Ishikawa (cell line): ENCODE results near the gene MYL5.

Experiments used
- CEBPB ChIP-seq: IDR thresholded peaks from 2 replicates; pipeline ENCODE4 v1.6.1; 2012
- CREB1 ChIP-seq: IDR thresholded peaks from 2 replicates; pipeline ENCODE4 v1.6.1; 2012; ENCODE audit warnings: low read depth
- EGR1 ChIP-seq: IDR thresholded peaks from 2 replicates; pipeline ENCODE4 v1.6.1; 2012
- EP300 ChIP-seq: IDR thresholded peaks from 2 replicates; pipeline ENCODE4 v1.6.1; 2012; ENCODE audit warnings: borderline replicate concordance
- FOXM1 ChIP-seq: IDR thresholded peaks from 2 replicates; pipeline ENCODE4 v1.6.1; 2012; ENCODE audit warnings: low read depth, borderline replicate concordance
- NFIC ChIP-seq: IDR thresholded peaks from 2 replicates; pipeline ENCODE4 v1.6.1; 2012
- RAD21 ChIP-seq: IDR thresholded peaks from 2 replicates; pipeline ENCODE4 v1.6.1; 2012; ENCODE audit warnings: low read depth
- TAF1 ChIP-seq: IDR thresholded peaks from 2 replicates; pipeline ENCODE4 v1.6.1; 2012; ENCODE audit warnings: low read depth, mild to moderate bottlenecking
- TCF12 ChIP-seq: IDR thresholded peaks from 2 replicates; pipeline ENCODE4 v1.6.1; 2012; ENCODE audit warnings: low read depth
- TEAD4 ChIP-seq: IDR thresholded peaks from 2 replicates; pipeline ENCODE4 v1.6.1; 2012
- USF1 ChIP-seq: IDR thresholded peaks from 2 replicates; pipeline ENCODE4 v1.6.1; 2012
- YY1 ChIP-seq: IDR thresholded peaks from 2 replicates; pipeline ENCODE4 v1.6.1; 2012; ENCODE audit warnings: low read depth
- ZBTB7A ChIP-seq: IDR thresholded peaks from 2 replicates; pipeline ENCODE4 v1.6.1; 2012; ENCODE audit warnings: low read depth
- TF ChIP-seq, protein P1 (sequence below): IDR thresholded peaks from 2 replicates; pipeline ENCODE4 v1.6.1; 2012; ENCODE audit warnings: low read depth, mild to moderate bottlenecking
- TF ChIP-seq, protein P2 (sequence below): IDR thresholded peaks from 2 replicates; pipeline ENCODE4 v1.6.1; 2012

MYL5 gene

DNA sequence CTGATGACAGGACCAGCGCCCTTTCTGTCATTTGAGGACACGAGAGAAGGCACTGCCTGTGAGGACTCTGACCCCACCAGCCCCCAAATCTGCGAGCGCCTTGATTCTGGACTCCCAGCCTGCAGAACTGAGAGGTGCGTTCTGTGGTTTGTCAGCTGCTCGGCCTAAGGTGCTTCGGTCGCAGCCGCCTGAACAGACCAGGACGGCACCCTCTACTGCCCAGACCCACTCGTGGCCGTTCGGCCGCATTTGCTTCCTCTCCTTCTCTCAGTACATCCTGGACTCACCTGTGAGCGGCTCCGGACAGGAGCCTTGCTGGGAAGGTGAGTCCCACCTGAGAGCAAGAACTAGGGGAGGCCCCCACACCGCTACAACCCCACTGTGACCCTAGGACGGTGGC is 39.7 kb downstream of the MYL5 start:
- TF ChIP-seq FOXM1 (no peak), EP300 (no peak), YY1 (no peak), USF1 (no peak), TAF1 (no peak), TCF12 (no peak), TEAD4 (no peak), CEBPB (no peak), ZBTB7A (no peak), RAD21 (no peak), CREB1 (no peak), EGR1 (no peak)
- TF ChIP-seq, protein P1, sequence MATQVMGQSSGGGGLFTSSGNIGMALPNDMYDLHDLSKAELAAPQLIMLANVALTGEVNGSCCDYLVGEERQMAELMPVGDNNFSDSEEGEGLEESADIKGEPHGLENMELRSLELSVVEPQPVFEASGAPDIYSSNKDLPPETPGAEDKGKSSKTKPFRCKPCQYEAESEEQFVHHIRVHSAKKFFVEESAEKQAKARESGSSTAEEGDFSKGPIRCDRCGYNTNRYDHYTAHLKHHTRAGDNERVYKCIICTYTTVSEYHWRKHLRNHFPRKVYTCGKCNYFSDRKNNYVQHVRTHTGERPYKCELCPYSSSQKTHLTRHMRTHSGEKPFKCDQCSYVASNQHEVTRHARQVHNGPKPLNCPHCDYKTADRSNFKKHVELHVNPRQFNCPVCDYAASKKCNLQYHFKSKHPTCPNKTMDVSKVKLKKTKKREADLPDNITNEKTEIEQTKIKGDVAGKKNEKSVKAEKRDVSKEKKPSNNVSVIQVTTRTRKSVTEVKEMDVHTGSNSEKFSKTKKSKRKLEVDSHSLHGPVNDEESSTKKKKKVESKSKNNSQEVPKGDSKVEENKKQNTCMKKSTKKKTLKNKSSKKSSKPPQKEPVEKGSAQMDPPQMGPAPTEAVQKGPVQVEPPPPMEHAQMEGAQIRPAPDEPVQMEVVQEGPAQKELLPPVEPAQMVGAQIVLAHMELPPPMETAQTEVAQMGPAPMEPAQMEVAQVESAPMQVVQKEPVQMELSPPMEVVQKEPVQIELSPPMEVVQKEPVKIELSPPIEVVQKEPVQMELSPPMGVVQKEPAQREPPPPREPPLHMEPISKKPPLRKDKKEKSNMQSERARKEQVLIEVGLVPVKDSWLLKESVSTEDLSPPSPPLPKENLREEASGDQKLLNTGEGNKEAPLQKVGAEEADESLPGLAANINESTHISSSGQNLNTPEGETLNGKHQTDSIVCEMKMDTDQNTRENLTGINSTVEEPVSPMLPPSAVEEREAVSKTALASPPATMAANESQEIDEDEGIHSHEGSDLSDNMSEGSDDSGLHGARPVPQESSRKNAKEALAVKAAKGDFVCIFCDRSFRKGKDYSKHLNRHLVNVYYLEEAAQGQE = no peak
- TF ChIP-seq, protein P2, sequence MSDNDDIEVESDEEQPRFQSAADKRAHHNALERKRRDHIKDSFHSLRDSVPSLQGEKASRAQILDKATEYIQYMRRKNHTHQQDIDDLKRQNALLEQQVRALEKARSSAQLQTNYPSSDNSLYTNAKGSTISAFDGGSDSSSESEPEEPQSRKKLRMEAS = no peak

GRCh38 chr4:717601-718320 is 43.4 kb downstream of the MYL5 start:
- no peak for TF ChIP-seq CEBPB
- no peak for TF ChIP-seq ZBTB7A
- TF ChIP-seq USF1 = no peak

- TF ChIP-seq CEBPB (no peak), TEAD4 (no peak)
These were observed 44.1 kb downstream of the MYL5 start for GRCh38 chr4:718460-718859.

- TF ChIP-seq, protein P2 = no peak
- TF ChIP-seq CEBPB = no peak
- no peak for TF ChIP-seq CREB1
- no peak for TF ChIP-seq ZBTB7A
- TF ChIP-seq, protein P1 = no peak
- no peak for TF ChIP-seq TAF1
- no peak for TF ChIP-seq EP300
- no peak for TF ChIP-seq NFIC
- TF ChIP-seq TCF12 = no peak
- no peak for TF ChIP-seq TEAD4
- TF ChIP-seq RAD21 = no peak
- no peak for TF ChIP-seq USF1
- no peak for TF ChIP-seq EGR1
- no peak for TF ChIP-seq YY1
- TF ChIP-seq FOXM1 = no peak
These were observed 45.9 kb downstream of the MYL5 start for GRCh38 chr4:720111-720860.

DNA sequence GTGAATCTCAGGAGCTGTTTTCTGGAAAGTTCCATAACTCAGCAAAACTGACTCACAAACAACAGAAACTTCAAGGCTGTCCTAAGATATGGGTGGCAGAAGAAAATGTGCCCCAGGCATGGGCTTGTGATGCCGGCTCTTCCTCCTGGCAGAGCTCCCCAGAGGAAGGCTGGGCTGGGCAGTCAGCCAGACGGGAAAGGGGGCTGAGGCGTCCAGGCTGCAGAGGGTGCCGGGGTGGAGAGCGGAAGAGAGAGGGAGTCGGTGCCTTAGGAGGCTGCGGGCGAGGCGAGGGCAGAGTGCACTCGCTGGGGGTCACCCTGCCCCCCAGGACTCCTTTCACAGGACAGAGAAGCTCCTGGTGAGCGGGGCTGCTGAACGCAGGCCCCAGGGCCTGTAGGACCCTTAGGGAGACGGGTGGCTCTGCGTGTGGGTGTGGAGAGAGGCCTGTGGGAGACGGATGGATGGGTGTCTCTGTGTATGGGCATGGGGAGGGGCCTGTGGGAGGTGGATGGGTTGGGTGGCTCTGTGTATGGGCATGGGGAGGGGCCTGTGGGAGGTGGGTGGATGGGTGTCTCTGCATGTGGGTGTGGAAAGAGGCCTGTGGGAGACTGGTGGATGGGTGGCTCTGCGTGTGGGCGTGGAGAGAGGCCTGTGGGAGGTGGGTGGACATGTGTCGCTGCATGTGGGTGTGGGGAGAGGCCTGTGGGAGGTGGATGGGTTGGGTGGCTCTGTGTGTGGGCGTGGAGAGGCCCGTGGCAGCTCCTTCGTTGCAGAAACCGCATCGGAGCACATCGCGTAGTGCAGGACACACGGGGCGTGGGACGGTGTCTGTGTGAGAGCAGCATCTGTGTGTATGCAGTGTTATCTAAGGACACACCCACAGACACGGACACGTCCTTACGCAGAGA is 47.2 kb downstream of the MYL5 start:
- TF ChIP-seq FOXM1 (no peak), EGR1 (peak; percentile 32; the same call in 1 of the 2 replicates)
